ENCODE data around the gene LRRFIP1.
"Not testable (repeated sequence)": the region's sequence is repeated elsewhere in the genome, so short reads cannot be mapped to it uniquely, and the experiment has no call there.

LRRFIP1 gene

DNA sequence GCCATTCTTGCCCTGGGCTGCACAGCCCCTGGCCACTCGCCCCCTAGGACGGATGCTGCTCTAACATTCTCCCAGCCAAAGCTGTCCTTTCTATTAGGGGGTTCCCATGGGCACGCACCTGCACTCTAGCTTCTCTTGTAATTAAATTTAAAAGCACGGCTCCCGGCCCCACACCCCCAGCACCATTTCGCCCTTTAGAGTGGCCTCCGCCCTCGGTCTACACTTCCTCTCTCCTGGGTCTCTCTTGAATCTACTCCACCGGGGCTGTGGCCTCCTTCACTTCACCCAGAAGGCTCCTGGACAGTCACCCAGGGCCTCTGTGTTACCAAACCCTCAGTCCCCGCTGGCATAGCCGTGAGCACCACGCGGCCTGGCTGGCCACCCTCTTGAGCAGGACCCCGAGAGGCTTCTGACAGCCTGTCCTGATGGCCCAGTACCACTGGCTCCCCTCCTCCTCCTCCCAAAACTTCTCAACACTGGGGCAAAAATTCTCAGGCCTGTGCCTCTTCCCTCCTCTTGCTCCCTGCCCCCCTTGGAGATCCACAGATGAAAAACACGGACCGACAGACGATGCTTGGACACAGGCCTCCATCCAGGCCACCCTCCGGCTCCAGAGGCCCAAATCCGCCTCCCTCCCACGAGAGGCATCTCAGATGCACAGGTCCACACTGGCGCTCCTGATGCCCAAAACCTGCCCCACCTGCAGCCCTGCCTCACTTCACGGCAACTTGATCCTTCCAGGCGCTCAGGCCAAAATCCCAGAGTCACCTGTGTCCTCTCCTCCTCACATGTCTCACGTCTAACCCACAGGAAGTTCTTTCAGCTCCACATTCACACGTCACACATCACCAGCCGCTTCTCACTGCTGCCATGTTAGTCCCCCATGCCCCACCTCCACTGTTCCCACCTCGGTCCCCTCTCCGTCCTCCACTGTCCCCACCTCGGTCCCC is 29.9 kb upstream of the LRRFIP1 start:
- no peak for DNase-seq (ENCODE audit: low spot score)

DNA sequence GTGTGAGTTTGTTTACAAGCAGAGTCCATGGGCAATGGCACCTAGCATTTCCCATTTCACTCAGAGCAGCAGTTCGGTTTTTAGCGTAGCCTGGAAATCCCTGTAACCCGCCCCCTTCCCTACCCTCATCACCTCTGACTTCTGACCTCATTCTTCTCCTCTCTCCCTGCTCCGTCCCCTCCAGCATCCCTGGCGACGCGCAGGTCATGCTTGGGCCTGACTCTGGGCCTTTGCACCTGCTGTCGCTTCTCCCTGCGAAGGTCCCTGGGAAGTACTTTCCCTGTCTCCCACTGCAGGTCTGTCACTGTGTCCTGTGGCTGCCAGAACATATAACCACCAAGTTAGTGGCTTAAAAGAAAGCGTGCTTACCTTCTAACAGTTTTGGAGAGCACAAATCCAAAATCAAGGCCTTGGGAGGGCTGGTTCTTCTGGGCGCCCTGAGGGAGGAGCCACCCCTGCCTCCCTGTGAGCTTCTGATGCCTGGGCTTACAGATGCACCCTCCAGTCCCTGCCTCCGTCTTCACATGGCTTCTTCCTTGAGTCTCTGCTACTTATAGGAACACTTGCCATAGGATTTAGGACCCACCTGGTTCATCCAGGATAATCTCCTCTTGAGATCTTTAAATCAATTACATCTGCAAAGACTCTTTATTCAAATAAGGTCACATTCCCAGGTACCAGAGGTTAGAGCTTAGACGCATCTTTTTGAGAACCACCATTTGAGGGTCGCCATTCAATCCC is 28.7 kb upstream of the LRRFIP1 start:
- no peak for DNase-seq (ENCODE audit: low spot score)

DNA sequence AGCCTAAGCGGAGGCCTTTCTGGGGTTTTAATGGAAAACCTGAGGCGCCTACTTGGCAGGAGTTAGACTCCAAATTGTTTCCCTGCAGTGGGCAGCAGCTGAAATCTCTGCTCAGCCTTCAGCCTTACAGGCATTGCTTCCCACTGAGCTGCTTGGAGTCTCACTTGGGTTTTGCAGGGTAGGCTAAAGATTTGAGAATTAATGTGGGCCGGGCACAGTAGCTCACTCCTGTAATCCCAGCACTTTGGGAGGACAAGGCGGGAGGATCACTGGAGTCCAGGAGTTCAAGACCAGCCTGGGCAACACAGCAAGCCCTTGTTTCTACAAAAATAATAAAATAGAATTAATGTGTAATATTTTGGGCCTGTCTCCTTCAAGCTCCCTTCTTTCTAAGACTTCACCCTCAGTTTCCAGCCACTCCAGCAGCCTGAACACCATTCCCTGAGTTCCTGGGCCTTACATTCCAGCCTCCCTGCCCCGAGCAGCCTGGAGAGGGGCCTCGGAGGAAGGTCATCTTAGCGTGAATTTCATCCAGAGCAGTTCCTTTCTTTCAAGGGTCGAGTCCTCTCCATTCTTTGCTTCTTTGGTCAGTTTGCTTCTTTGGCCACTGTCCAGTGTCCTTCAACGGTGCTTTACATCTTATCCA is 27.8 kb upstream of the LRRFIP1 start:
- no peak for DNase-seq (ENCODE audit: low spot score)

DNA sequence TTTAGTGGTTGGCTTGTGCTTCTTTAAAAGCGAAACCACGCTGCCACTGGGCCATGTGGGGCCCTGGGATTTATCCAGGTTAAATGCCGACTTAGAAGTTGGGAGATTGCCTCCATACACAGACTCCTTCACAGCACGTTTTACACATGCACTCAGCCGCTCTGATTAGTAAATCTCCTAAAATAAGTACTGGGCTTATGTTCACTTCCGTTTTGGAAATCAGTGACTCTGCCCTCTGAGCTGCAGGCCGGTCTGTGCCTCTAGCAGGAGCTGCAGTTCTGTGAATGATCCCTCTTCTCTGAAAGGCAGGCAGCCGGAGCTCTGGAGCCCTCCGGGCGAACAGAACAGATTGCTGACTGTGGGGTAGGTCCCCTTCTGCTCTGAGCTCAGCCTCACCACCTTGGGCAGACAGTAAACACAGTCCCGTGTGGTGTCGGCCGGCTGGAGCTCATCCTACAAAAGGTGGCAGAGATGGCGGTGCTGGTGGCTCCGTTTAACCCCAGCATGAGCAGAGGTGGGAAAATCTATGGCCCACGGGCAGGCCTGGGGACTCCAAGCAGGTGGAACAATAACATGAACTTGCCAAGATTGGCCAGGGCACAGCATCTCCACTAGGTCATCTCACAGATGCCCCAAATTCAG is 27.1 kb upstream of the LRRFIP1 start:
- no peak for DNase-seq (ENCODE audit: low spot score)

DNA sequence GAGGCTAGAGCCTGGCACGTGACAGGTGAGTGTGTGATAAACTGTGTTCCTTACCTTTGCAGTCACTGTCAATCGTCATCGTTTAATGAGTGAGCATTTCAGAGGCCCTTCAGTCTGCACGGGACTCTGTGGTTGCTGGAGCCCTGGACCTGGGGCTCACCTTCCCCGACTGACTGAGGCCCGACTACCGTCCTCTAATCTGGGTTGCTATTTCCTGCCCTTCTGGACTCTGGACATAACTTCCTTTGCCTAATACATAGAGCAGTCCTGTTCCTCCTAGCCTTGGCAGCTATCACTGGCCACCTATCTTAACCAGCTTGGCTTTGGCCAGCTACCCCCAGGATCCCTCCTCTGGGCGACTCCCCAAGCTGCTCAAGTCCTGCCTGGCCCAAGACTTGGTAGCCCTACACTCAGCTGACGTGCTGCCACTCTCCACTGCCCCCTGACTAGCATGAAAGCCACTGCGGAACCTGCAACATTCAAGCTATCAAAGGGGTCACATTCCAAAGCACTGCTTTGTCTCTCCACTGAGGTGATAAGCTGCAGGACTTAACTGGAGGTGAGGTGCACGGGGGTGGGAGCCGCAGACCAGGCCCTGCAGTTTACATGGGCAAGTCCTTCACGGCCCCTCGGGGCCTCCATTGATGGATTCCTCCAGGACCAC is 25.8 kb upstream of the LRRFIP1 start:
- DNase-seq (ENCODE audit: low spot score): no peak

GRCh38 chr2:237602409-237602808 is 25.0 kb upstream of the LRRFIP1 start:
- DNase-seq (ENCODE audit: low spot score): no peak

GRCh38 chr2:237603049-237603717 is 24.2 kb upstream of the LRRFIP1 start:
- no peak for DNase-seq (ENCODE audit: low spot score)

- DNase-seq (ENCODE audit: low spot score): no peak
Observed at GRCh38 chr2:237603718-237604362, 23.5 kb upstream of the LRRFIP1 start.

- no peak for DNase-seq (ENCODE audit: low spot score)
Observed at GRCh38 chr2:237604391-237604790, 23.0 kb upstream of the LRRFIP1 start.

GRCh38 chr2:237604960-237605359 is 22.4 kb upstream of the LRRFIP1 start:
- no peak for DNase-seq (ENCODE audit: low spot score)

- DNase-seq (ENCODE audit: low spot score): not testable (repeated sequence)
Observed at GRCh38 chr2:237606522-237606921, 20.9 kb upstream of the LRRFIP1 start.

DNA sequence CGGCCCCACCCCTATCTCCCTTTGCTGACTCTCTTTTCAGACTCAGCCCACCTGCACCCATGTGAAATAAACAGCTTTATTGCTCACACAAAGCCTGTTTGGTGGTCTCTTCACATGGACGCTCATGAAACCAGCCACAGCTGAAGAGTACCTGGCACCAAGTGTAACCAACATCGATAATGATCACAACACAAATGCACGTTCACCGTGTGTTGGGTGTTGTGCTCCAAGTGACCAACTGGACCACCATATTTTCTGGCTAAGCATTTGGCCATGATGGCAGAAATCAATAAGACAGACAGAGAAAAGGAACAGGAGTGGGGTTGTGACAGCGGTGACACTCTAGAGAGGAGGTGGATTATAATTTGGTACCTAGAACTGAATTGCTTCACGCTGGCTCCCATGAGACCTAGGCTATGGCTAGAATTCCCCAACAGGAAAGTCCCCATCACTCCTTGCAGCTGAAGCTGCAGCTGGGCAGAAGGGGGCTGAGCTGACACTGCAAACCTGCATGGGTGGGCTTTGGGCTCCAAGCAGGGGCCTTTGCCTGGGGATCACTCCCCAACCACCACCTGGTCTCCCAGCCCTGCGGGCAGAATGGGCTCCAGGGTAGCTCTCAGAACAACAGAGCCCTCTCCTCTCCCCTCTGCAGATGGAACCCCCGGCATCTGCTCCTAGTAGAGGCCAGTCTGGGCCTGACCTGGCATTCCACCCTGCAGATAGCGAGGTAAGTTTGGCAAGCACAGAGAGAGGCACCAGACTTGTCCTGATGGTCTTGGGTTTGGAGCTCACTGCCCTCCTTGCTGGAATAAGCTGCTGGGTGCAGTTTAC is 14.6 kb upstream of the LRRFIP1 start:
- no peak for DNase-seq (ENCODE audit: low spot score)

DNA sequence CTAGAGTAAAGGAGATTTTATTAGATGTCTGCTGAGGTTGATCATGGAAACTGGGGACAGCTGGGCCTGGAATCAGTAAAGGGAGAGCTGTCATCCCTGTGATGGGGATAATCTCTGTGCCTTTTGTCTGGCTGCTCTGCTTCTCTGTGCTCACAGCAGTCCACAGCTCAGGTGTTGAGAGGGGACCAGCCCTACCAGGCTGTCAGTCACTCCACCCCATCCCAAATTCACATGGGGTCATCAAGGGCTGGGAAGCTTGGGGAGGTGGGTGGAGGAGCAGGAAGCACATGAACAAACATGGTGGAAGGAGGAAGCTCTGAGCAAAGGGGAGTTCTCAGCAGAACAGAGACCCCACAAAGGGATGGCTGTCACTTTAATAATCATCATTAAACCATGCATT is 13.7 kb upstream of the LRRFIP1 start:
- no peak for DNase-seq (ENCODE audit: low spot score)

- peak; percentile 10 for DNase-seq (ENCODE audit: low spot score)
Observed at GRCh38 chr2:237614151-237614720, 13.2 kb upstream of the LRRFIP1 start.

- DNase-seq (ENCODE audit: low spot score): no peak
Observed at GRCh38 chr2:237615631-237616249, 11.6 kb upstream of the LRRFIP1 start.

DNA sequence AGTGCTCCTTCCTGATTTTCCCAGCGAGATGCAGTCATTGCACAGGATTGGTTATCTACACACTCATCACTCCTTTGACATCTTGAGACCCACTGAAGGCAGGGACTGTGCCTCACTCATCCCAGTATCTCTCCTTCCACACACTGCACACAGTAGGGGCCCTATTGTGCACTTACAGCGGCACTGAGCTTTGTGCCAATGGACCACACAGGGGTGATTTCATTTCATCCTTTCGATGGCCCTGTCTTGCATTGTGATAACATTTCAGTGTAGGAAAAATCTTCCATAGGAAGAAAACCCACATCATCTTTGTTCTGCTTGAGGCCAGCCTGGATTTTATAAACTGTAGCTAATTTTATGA is 11.0 kb upstream of the LRRFIP1 start:
- no peak for DNase-seq (ENCODE audit: low spot score)

GRCh38 chr2:237616734-237617586 is 10.4 kb upstream of the LRRFIP1 start:
- DNase-seq (ENCODE audit: low spot score): no peak

- no peak for DNase-seq (ENCODE audit: low spot score)
Observed at GRCh38 chr2:237617587-237617982, 9.8 kb upstream of the LRRFIP1 start.
